Activated CD8-positive, alpha-beta memory T cell treated with anti-CD3 and anti-CD28 coated beads, Interleukin-2, amount 10 ng/mL, durations not matched to agents 7 days and 5 days (primary cell): Measurements from ENCODE around the gene GAST. TPM values are rescaled to one million over a fixed set of nuclear protein-coding genes. Genes with fewer than 3 reads are reported as not detected.

Source experiments
- ATAC-seq: fragments of 150-1000 bp; cut with Tn5 transposase; one replicate; pipeline ENCODE4 v1.10.0; 2021; ENCODE audit warnings: moderate library complexity
- CTCF ChIA-PET: fragments of 350-600 bp; sonication (Branson Sonifier 250); formaldehyde crosslinking; loops from one replicate; lab custom pipeline; 2021; ENCODE audit warnings: antibody characterized with exemption; lab: Charles Lee
- DNase-seq: peaks from one replicate; pipeline ENCODE4 v3.0.0-alpha.2; 2020
- H3K27ac Mint-ChIP-seq: one replicate; pipeline ENCODE4 v1.8.0; 2021; ENCODE audit warnings: mild to moderate bottlenecking, mixed read lengths
- H3K27me3 Mint-ChIP-seq: one replicate; pipeline ENCODE4 v1.8.0; 2021; ENCODE audit warnings: mixed read lengths
- H3K36me3 Mint-ChIP-seq: one replicate; pipeline ENCODE4 v1.8.0; 2021; ENCODE audit warnings: mild to moderate bottlenecking, mixed read lengths
- H3K4me1 Mint-ChIP-seq: one replicate; pipeline ENCODE4 v1.8.0; 2021; ENCODE audit warnings: mixed read lengths
- H3K4me3 Mint-ChIP-seq: one replicate; pipeline ENCODE4 v1.8.0; 2021; ENCODE audit warnings: mild to moderate bottlenecking, moderate library complexity, mixed read lengths
- H3K9me3 Mint-ChIP-seq: one replicate; pipeline ENCODE4 v1.8.0; 2022; ENCODE audit warnings: low read depth, mixed read lengths
- total RNA-seq, 2 experiments: library from RNA; stranded (reverse); gene quantifications; one replicate each; pipeline ENCODE4 v1.2.3, GENCODE V29; 2021

The GAST gene
- total RNA-seq, 2 experiments from 2014 or later: not detected

DNA sequence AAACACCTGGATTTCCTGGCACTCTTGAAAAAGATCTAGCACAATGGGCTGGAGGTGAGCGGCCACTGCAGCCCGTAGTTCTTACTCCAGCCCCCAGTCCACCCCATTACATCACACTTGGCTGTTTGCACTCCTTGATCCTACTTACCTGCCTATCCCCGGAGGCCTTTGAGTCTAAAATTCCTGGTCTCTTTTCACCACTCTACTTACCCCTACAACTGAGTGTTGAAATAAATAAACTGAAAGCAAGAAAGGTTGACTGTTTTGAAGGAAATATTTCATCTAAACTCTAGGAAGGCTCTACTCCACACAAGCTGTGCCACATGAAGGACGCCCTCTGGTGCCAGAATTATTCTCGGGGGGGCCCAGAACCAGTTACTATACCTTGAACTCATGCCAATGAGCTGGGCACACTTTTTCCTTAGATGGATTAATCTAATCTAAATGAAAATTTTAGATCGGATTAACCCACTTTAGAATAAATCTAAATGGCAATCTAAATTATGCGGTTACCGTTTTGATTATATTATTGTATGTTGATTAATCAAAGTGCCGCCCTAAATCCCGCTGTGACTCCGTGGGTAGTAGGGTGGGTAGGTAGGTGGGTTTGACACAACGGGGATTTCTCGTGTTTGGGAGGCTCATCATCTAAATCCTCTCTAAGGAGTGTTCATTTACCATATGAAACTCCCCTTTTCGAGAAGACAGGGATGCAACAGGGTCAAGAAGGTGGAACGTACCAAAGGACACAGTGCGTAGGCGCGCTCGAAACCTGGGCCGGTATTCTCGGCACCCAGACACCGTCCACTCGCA lies 24.1 kb upstream of the GAST start:
- H3K27me3 Mint-ChIP-seq: no peaks in the 10 kb centered on the region
- peak overlapping the region; percentile 99 for H3K27ac Mint-ChIP-seq
- no peaks in the 10 kb centered on the region for H3K9me3 Mint-ChIP-seq
- CTCF ChIA-PET: interaction anchor here (1.0 to 9.9 kb wide), 10 partner anchors 8 to 242 kb away, joined by 3 to 191 read pairs (median 5); partner anchors contain the start of gene ODAD4
- ATAC-seq: peak; percentile 4
- peaks cover 31% of the 10 kb centered on the region for H3K4me1 Mint-ChIP-seq
- H3K36me3 Mint-ChIP-seq: peaks cover 37% of the 10 kb centered on the region
- peak overlapping the region; percentile 94 for H3K4me3 Mint-ChIP-seq
- DNase-seq: peak; percentile 77

- Mint-ChIP-seq H3K4me1 (peaks cover 29% of the 10 kb centered on the region), H3K4me3 (peak within 1 kb of the TSS; percentile 94), H3K36me3 (peaks cover 42% of the 10 kb centered on the region), H3K27ac (peak within 1 kb of the TSS; percentile 99), H3K9me3 (no peaks in the 10 kb centered on the region), H3K27me3 (no peaks in the 10 kb centered on the region)
- ATAC-seq: peak; percentile 77
- CTCF ChIA-PET: interaction anchor here (1.0 to 9.9 kb wide), 14 partner anchors 7 to 242 kb away, joined by 3 to 191 read pairs (median 4); partner anchors contain the start of gene ODAD4
- peak; percentile 100 for DNase-seq
Observed at GRCh38 chr17:41688641-41689496, 23.3 kb upstream of the GAST start, which contains the start of gene EIF1. EIF1 (plus strand) TSS chr17:41688885; CDS start chr17:41689039, 154 bp downstream.

- ATAC-seq (no peak), DNase-seq (peak; percentile 75)
- Mint-ChIP-seq H3K9me3 (no peaks in the 10 kb centered on the region), H3K36me3 (peaks cover 47% of the 10 kb centered on the region), H3K4me1 (peaks cover 29% of the 10 kb centered on the region), H3K27me3 (no peaks in the 10 kb centered on the region), H3K4me3 (peak overlapping the region; percentile 94), H3K27ac (peak overlapping the region; percentile 99)
- CTCF ChIA-PET: interaction anchor here (1.1 to 9.9 kb wide), 8 partner anchors 10 to 241 kb away, joined by 3 to 191 read pairs (median 7); partner anchors contain the start of gene ODAD4
Observed at GRCh38 chr17:41689497-41690299, 22.4 kb upstream of the GAST start.

DNA sequence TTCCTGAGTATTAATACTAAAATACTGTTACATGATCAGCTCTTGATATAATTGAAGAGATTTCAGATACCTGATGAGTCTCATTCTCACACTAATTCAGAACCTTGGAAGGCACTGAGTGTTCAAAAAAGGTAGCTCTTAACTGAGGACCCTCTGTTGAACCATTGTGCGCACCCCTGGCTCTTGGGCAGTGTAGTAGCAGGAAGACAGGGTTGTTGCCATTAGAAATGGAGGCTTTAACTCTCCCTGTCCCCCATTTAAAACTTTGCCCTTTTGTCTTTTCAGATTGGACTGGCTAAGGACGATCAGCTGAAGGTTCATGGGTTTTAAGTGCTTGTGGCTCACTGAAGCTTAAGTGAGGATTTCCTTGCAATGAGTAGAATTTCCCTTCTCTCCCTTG lies 21.6 kb upstream of the GAST start:
- ATAC-seq: no peak
- CTCF ChIA-PET: interaction anchor here (1.4 to 9.9 kb wide), 6 partner anchors 11 to 47 kb away, joined by 4 to 191 read pairs (median 14); no protein-coding TSS in a partner anchor
- H3K4me3 Mint-ChIP-seq: peak overlapping the region; percentile 94
- DNase-seq: no peak
- H3K9me3 Mint-ChIP-seq: no peaks in the 10 kb centered on the region
- H3K36me3 Mint-ChIP-seq: peaks cover 47% of the 10 kb centered on the region
- peaks cover 29% of the 10 kb centered on the region for H3K4me1 Mint-ChIP-seq
- H3K27me3 Mint-ChIP-seq: no peaks in the 10 kb centered on the region
- peak overlapping the region; percentile 99 for H3K27ac Mint-ChIP-seq

- Mint-ChIP-seq H3K27ac (peak overlapping the region; percentile 99), H3K27me3 (no peaks in the 10 kb centered on the region), H3K4me3 (peak overlapping the region; percentile 94), H3K4me1 (peaks cover 33% of the 10 kb centered on the region), H3K9me3 (no peaks in the 10 kb centered on the region), H3K36me3 (peaks cover 49% of the 10 kb centered on the region)
- CTCF ChIA-PET: interaction anchor here (1.4 to 9.9 kb wide), 4 partner anchors 12 to 42 kb away, joined by 6 to 191 read pairs (median 64); no protein-coding TSS in a partner anchor
- ATAC-seq (no peak), DNase-seq (no peak)
Observed at GRCh38 chr17:41691031-41691777, 20.9 kb upstream of the GAST start.

GRCh38 chr17:41692722-41693521 lies 19.2 kb upstream of the GAST start:
- CTCF ChIA-PET: interaction anchor here (0.7 to 9.9 kb wide), 4 partner anchors 14 to 420 kb away, joined by 3 to 191 read pairs (median 5); no protein-coding TSS in a partner anchor
- Mint-ChIP-seq H3K36me3 (peaks cover 49% of the 10 kb centered on the region), H3K4me1 (peaks cover 32% of the 10 kb centered on the region), H3K27me3 (no peaks in the 10 kb centered on the region), H3K27ac (peak overlapping the region; percentile 60), H3K4me3 (no peak overlapping the region), H3K9me3 (no peaks in the 10 kb centered on the region)
- ATAC-seq (no peak), DNase-seq (no peak)

DNA sequence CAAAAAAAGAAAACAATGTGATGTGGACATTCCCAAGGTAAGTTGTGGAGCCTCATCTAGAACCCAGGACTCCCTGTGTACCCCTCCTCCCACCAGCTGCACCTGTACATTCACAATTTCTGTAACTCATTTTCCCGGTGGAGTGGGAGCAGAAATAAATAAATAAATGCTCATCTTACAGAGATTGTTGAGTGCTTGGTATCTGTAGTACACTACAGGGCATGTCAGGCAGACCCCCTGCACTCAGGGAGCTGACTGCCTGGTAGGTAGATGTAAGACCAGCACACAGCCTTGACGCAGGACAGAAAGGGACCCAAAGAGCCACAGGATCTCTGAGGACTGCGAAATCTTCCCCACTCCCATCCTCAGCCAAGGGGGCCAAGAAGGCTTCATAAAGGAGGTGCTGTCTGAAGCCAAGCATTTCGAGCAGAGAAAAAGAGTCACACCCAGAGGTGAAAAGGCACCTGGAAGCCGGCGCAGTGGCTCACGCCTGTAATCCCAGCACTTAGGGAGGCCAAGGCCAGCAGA lies 16.9 kb upstream of the GAST start:
- CTCF ChIA-PET: interaction anchor here (0.7 to 9.9 kb wide), 18 partner anchors 10 to 876 kb away, joined by 3 to 191 read pairs (median 5); partner anchors contain the start of gene JUP
- no peak for DNase-seq
- H3K4me3 Mint-ChIP-seq: no peak overlapping the region
- peaks cover 39% of the 10 kb centered on the region for H3K36me3 Mint-ChIP-seq
- no peaks in the 10 kb centered on the region for H3K9me3 Mint-ChIP-seq
- peaks cover 26% of the 10 kb centered on the region for H3K4me1 Mint-ChIP-seq
- no peaks in the 10 kb centered on the region for H3K27me3 Mint-ChIP-seq
- ATAC-seq: no peak
- H3K27ac Mint-ChIP-seq: no peak overlapping the region

GRCh38 chr17:41695954-41696757 lies 16.0 kb upstream of the GAST start:
- Mint-ChIP-seq H3K9me3 (no peaks in the 10 kb centered on the region), H3K27ac (peak overlapping the region; percentile 72), H3K36me3 (peaks cover 29% of the 10 kb centered on the region), H3K4me1 (peaks cover 21% of the 10 kb centered on the region), H3K27me3 (peaks cover 4% of the 10 kb centered on the region), H3K4me3 (no peak overlapping the region)
- CTCF ChIA-PET: interaction anchor here (0.6 to 9.9 kb wide), 26 partner anchors 8 to 877 kb away, joined by 3 to 191 read pairs (median 5); partner anchors contain the start of genes JUP, KLHL11 and P3H4
- DNase-seq (peak; percentile 86), ATAC-seq (peak; percentile 14)

- CTCF ChIA-PET: interaction anchor here (0.6 to 2.1 kb wide), 2 partner anchors 32 to 35 kb away, joined by 3 to 8 read pairs; no protein-coding TSS in a partner anchor
- no peaks in the 10 kb centered on the region for H3K9me3 Mint-ChIP-seq
- H3K36me3 Mint-ChIP-seq: peaks cover 19% of the 10 kb centered on the region
- peaks cover 5% of the 10 kb centered on the region for H3K27me3 Mint-ChIP-seq
- no peak for ATAC-seq
- H3K4me3 Mint-ChIP-seq: no peak overlapping the region
- H3K27ac Mint-ChIP-seq: no peak overlapping the region
- H3K4me1 Mint-ChIP-seq: peaks cover 13% of the 10 kb centered on the region
- DNase-seq: no peak
Observed at GRCh38 chr17:41697122-41697962, 14.8 kb upstream of the GAST start.
